ENCODE results near the gene SH3PXD2B. TPM values are rescaled to one million over a fixed set of nuclear protein-coding genes. Genes with fewer than 3 reads are reported as not detected.

Gene SH3PXD2B
- total and polyA plus RNA-seq, 10 of the 15 experiments (the other 5 are each of a cell fraction or from before 2014, with no cell fraction given): 0.05 to 1.6 (median 0.57) TPM

GRCh38 chr5:172414531-172415361 lies 39.6 kb downstream of the SH3PXD2B start (continued):
- no peak for TF ChIP-seq USF1 (IDR thresholded peaks at IDR 0.05; ENCODE audit: borderline replicate concordance, extremely low read length, insufficient read depth, low read depth, low read length)
- no peak for TF ChIP-seq SKIL (IDR thresholded peaks at IDR 0.05; ENCODE audit: low read depth, poor library complexity, severe bottlenecking)
- TF ChIP-seq POLR2AphosphoS2 (IDR thresholded peaks at IDR 0.05; ENCODE audit: low read depth, low read length): no peak
- TF ChIP-seq ATF3 (IDR thresholded peaks at IDR 0.05; ENCODE audit: borderline replicate concordance, extremely low read depth, low read depth, low read length): no peak
- TF ChIP-seq PAX5 (IDR thresholded peaks at IDR 0.05; ENCODE audit: borderline replicate concordance, low read depth, low read length): no peak

GRCh38 chr5:172413601-172414171 lies 40.6 kb downstream of the SH3PXD2B start:
- intact Hi-C loops (cut with micrococcal nuclease; ENCODE audit: unreplicated experiment): no loop called here
- TF ChIP-seq FOXK2 (IDR thresholded peaks at IDR 0.05) (no peak), SIX5 (IDR thresholded peaks at IDR 0.05; ENCODE audit: low read depth, low read length, severe bottlenecking) (no peak), TARDBP (IDR thresholded peaks at IDR 0.05; ENCODE audit: borderline replicate concordance) (no peak)
- ChIA-PET POLR2A (no interaction called here), CTCF (interaction anchor here (1.2 kb wide), 1 partner anchor 9 kb away, joined by 3 read pairs; no protein-coding TSS in a partner anchor), RAD21 (ENCODE audit: unreplicated experiment) (no interaction called here), SMC1A (ENCODE audit: uncharacterized antibody, unreplicated experiment) (no interaction called here)
- Histone ChIP-seq H2AFZ (ENCODE audit: control insufficient read depth, low read depth, low read length) (no peak overlapping the region), H3K27me3 (replicated peaks in 1 of 2; ENCODE audit: control insufficient read depth in 2 of 2, insufficient read depth in 2 of 2, low read length in 1 of 2) (no peaks in the 10 kb centered on the region), H3K4me2 (ENCODE audit: control insufficient read depth, insufficient read depth) (no peak overlapping the region), H3K9me3 (replicated peaks; ENCODE audit: control insufficient read depth, insufficient read depth, low read length) (no peaks in the 10 kb centered on the region; the same call in 2 of the 3 replicates), H3K4me3 (no peak overlapping the region), H3K27ac (ENCODE audit: control insufficient read depth, insufficient read depth) (no peak overlapping the region), H3K4me1 (ENCODE audit: control insufficient read depth, insufficient read depth, low read length) (peaks cover 12% of the 10 kb centered on the region), H3K36me3 (ENCODE audit: control insufficient read depth in 2 of 2, insufficient read depth in 2 of 2, low read length in 1 of 2) (no peaks in the 10 kb centered on the region), H3K79me2 (ENCODE audit: control insufficient read depth, insufficient read depth, low read length) (no peaks in the 10 kb centered on the region), H4K20me1 (ENCODE audit: control insufficient read depth, insufficient read depth) (no peaks in the 10 kb centered on the region), H3K9ac (ENCODE audit: control insufficient read depth, insufficient read depth, low read length) (no peak overlapping the region)
- DNase-seq (ENCODE audit: low read depth, low spot score): no peak
- in situ Hi-C loops (cut with MboI): no loop called here
- no peak for FAIRE-seq
- WGBS (ENCODE audit: insufficient coverage, insufficient replicate concordance, low lambda C conversion rate, missing lambda C conversion rate): 25% methylated on average over 4 of the region's 4 CpGs
- ATAC-seq: no peak
- no TSS peak for BruUV-seq (replicated peaks)

All from GM12878 (cell line).